Hypothalamus (tissue), 51 donors: ENCODE data around the gene NDUFS3.
A peak's percentile ranks its signal among the peaks of the same experiment; 100 is the strongest.
"Not testable (repeated sequence)": the region's sequence is repeated elsewhere in the genome, so short reads cannot be mapped to it uniquely, and the experiment has no call there.

Source experiments
- DNase-seq, 51 donors: peaks; one replicate each; lab custom pipeline; 2025; lab: John Stamatoyannopoulos, UW

The NDUFS3 gene

GRCh38 chr11:47557004-47557403, 21.9 kb upstream of the NDUFS3 start:
- DNase-seq, result not testable (repeated sequence)

GRCh38 chr11:47558695-47559094, 20.2 kb upstream of the NDUFS3 start:
- DNase-seq, result no peak

GRCh38 chr11:47560426-47560825, 18.4 kb upstream of the NDUFS3 start:
- DNase-seq, result no peak

GRCh38 chr11:47562393-47562792, 16.5 kb upstream of the NDUFS3 start:
- not testable (repeated sequence) for DNase-seq

DNA sequence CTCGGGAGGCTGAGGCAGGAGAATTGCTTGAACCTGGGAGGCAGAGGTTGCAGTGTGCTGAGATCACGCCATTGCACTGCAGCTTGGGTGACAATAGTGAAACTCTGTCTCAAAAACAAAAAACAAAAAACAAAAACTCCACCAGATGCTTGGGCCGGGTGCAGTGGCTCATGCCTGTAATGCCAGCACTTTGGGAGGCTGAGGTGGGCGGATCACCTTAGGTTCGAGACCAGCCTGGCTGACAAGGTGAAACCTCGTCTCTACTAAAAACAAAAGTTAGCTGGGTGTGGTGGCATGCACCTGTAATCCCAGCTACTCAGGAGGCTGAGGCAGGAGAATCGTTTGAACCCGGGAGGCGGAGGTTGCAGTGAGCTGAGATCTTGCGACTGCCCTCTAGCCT, 14.5 kb upstream of the NDUFS3 start:
- DNase-seq, result not testable (repeated sequence)

DNA sequence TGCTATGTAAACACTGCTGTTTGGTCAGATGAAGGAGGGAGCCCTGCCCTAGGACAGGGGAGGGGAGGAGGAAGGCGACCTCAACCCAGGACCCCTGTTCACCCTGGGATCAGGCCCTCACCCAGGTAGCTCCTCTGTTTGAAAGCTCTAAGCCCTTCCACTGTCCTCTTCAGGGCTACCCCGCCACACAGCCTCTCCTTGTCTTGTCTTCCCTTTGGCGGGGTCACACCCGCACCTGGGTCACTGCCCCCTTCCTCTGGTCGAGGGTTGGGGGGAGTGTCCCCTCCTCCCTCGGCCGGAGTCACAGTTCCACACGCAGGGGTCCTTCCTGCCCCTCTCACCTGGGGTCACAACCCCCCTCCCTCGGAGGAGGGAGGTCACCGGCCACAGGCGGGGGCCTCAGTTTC, 13.9 kb upstream of the NDUFS3 start:
- no peak for DNase-seq

DNA sequence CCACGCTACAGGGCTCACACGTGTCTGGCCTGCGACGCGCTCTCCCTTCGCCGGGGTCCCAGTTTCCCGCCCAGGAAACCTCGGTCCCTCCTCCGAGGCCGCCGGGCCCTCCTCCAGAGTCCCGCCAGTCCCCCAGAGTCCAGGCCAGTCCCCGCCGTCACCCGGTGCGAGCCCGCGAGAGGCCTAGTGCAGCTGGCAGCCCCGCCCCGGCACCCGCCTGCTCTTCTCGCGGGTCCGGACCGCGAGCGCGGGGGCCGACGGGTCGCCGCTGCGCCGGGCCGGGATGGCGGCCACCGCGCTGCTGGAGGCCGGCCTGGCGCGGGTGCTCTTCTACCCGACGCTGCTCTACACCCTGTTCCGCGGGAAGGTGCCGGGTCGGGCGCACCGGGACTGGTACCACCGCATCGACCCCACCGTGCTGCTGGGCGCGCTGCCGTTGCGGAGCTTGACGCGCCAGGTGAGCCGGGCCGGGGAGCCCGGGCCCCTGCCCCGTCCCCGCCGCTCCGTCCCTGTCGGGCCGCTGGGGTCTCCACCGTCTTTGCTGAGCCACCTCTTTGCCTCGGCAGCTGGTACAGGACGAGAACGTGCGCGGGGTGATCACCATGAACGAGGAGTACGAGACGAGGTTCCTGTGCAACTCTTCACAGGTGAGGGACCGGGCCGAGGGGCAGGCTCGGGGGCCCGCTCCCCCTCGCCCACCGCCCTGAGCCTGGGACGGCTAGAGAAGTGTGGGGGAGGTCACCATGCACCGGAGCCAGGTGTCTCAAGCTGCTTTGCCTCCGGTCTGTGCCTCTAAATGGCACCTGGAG, 13.3 kb upstream of the NDUFS3 start, which contains the start of gene PTPMT1:
Gene PTPMT1, plus strand, starts transcription at position 260 of the 809 bp plus-strand sequence. Its CDS starts 24 bp downstream, at position 284.
- peak in 35 of 51 donors; percentile 17 to 75 (median 40) for DNase-seq

GRCh38 chr11:47566149-47566698, 12.7 kb upstream of the NDUFS3 start:
- DNase-seq, result no peak

- DNase-seq, result no peak
Measured at GRCh38 chr11:47569646-47570045, 9.2 kb upstream of the NDUFS3 start.

DNA sequence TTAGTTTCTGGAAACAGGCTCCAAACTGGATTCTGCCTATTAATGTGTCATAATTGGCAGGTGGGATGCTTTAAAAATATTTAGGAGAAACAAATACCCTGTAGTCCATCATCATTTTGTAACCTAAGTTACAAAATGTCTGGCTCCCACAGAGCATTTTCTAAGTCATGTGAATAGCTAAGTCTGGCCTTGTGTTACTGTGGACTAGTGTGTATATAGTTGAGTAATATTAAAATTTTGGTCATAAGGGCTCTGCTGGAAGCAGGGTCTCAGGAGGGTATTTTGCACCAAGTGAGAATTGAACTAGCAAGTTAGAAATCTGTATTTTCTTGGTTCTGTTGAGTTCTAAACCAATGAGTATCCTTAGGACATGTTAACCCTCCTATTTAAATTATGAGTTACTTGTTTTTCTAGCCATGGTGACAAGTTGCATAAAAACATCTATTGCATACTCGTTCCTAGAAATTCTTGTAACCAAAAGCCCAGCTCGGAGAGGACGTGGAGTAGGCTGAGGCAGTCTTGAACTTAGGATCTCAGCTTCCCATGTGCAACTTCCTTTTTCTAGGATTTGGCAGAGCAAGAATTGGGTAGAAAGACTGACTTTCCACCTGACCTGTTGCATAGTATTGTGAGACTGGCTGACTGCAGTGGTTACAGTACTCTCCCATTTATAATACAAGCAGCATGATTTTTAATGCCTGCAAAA, 8.1 kb upstream of the NDUFS3 start:
- DNase-seq, result no peak

DNA sequence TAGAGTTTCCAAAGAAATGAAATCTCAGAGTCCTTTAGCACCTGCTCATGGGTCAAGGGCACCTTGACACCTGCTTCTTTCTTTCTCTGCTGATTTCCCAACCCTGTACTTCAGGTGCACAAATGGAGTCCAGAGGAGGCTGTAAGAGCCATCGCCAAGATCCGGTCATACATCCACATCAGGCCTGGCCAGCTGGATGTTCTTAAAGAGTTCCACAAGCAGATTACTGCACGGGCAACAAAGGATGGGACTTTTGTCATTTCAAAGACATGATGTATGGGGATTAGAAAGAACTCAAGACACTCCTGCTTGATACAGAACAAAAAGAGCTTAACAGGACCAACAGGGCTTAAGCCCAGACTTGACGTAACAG, 7.5 kb upstream of the NDUFS3 start:
- DNase-seq, result no peak

DNA sequence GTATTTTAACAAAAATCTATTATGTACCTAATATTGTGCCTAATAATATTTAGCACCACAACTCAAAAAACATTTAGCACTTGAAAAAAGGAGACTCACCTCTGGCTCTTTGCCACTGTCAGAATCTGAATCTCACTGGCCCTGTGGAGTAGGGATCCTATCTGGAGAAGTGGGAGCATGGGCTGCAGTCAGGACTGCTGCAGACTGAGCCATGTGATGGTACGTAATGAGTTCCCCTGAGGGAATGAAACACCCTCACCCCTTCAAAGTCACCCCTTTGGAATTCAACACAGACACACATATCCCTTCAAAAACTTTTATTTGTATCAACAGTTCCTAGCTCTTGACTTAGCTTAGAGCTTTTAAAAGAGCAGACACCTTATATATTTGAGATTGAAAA, 7.0 kb upstream of the NDUFS3 start:
- DNase-seq, result no peak

- peak in 1 of 51 donors; percentile 21 for DNase-seq
Measured at GRCh38 chr11:47572715-47573255, 6.1 kb upstream of the NDUFS3 start.

GRCh38 chr11:47573321-47573720, 5.6 kb upstream of the NDUFS3 start:
- peak in 22 of 51 donors; percentile 18 to 58 (median 36) for DNase-seq

- no peak for DNase-seq
Measured at GRCh38 chr11:47577460-47578041, 1.3 kb upstream of the NDUFS3 start.

GRCh38 chr11:47583844-47584243, 5.0 kb downstream of the NDUFS3 start:
- no peak for DNase-seq

DNA sequence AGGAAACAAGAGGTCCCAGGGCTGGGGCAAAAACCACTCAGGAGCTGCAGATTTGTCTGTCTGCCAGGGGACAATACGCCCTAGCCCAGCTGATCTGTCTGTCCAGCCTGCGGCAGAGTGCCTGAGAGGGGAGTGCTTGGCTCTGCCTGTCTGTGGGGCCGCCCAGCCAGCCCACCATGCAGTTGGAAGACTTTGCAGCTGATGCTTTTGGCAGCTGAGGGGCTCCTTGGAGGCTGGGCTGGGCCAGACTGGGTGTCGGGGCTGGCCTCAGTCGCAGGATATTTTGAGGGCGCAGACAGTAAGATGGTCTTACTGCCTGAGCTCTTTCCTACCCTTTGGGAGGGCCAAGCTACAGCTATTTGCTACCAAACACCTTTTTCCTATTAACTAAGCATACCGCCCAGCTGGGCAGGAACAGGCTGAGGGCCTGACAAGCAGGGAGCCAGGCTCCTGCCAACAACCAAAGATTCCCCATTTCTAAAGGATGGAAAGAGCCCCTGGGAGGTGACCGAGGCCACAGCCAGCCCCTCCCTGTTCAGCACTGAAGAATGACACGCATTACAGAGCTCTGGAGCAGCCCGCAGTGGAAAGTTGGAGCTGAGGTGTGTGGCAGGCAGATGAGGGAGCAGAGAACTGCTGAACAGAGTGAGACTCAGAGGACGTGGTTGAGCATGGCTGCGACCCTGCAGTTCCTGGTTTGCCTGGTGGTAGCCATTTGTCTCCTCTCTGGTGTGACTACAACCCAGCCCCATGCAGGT, 7.4 kb downstream of the NDUFS3 start, which contains the start of gene FAM180B:
Gene FAM180B, plus strand, starts transcription at position 581 of the 758 bp plus-strand sequence. Its CDS starts 91 bp downstream, at position 672.
- DNase-seq, result peak in 15 of 51 donors; percentile 12 to 63 (median 55)

DNA sequence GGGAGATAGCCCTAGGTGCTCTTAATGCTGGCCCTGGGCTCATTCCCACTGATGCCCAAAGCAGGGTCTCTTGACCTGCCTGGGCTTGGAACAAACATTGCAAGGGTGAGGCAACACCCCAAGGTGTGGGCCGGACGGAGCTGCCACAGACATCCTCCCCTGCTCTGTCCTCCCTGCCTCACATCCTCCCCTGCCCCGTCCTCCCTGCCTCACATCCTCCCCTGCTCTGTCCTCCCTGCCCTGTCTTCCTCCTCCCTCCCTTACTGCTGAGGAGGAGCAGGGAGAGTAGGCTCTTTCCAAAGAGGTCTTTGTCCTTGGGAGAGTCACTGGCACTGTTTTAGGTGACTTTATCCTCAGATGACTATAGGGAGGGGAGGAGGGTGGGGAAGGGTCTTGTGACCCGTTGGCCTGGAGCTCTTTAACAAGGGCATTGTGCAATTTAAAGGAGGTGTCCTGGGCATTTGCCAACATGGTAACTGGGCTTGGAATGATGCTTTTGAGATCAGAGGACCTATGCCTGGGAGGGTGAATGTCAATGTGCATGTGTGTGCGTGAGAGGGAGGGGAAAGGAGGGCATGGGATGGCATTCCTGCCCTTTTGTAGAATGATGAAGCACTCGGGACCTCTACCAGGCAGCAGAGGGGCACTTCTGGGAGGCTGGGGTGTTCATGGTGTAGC, 8.3 kb downstream of the NDUFS3 start:
- DNase-seq, result no peak

GRCh38 chr11:47587723-47588326, 9.0 kb downstream of the NDUFS3 start:
- peak in 25 of 51 donors; percentile 20 to 71 (median 44) for DNase-seq
